Uterus (tissue), 2 donors: Measurements from ENCODE around the gene RNF112.

Source experiments
- POLR2A ChIP-seq, 2 donors: fragments of 450-650 bp; IDR thresholded peaks; one replicate each; pipeline ENCODE4 v1.6.1; 2016; ENCODE audit warnings: antibody characterized with exemption in 2 of 2, mild to moderate bottlenecking in 1 of 2, moderate library complexity in 1 of 2
- TF ChIP-seq, protein P1 (sequence below), 4 experiments: fragments of 200-600 bp in 2 of 4; fragments of 450-650 bp in 2 of 4; sonication (generic) in 2 of 4; IDR thresholded peaks; one replicate each; pipeline ENCODE4 v1.5.1; 2016 to 2019; ENCODE audit warnings: antibody characterized with exemption in 4 of 4, mild to moderate bottlenecking in 2 of 4, moderate library complexity in 1 of 4

DNA sequence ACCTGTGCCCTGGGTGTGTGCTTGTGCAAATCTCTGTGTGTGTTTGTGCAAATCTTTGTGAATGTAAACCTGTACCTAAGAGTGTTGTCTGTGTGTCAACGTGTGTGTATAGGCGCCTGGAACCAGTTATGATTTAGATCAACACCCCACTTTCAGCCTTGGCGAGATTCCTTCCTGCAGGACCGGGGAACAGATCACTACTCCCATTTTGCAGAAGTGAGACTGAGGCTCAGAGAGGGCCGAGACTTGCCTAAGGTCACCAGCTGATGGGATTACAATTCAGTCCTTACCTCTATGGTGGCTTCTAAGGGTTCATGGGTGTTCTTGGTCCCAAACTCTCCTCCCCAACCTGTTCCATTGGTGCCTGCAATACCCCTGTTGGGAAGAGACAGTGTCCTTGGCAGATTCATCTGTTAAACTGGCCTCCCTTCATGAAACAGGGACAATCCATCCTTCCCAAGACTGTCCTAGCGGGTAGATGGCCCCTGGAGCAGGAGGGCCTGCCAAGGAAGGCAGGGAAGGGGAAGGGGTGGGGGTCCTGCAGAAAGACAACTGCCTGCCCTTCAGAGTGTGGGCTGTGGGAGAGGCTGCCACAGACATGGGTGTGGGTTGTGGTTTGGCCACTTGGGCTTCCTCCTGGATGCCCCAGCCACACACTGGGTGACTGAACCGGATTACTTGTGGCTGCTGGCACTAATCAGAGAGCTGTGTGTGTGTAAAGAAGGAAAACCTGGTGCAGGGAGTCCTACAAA lies 39.6 kb upstream of the RNF112 start:
- TF ChIP-seq, protein P1, sequence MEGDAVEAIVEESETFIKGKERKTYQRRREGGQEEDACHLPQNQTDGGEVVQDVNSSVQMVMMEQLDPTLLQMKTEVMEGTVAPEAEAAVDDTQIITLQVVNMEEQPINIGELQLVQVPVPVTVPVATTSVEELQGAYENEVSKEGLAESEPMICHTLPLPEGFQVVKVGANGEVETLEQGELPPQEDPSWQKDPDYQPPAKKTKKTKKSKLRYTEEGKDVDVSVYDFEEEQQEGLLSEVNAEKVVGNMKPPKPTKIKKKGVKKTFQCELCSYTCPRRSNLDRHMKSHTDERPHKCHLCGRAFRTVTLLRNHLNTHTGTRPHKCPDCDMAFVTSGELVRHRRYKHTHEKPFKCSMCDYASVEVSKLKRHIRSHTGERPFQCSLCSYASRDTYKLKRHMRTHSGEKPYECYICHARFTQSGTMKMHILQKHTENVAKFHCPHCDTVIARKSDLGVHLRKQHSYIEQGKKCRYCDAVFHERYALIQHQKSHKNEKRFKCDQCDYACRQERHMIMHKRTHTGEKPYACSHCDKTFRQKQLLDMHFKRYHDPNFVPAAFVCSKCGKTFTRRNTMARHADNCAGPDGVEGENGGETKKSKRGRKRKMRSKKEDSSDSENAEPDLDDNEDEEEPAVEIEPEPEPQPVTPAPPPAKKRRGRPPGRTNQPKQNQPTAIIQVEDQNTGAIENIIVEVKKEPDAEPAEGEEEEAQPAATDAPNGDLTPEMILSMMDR (IDR thresholded peaks at IDR 0.05): no peak
- no peak for TF ChIP-seq POLR2A (IDR thresholded peaks at IDR 0.05)
